Endothelial cell of umbilical vein (primary cell): ENCODE data around the gene P2RY8. TPM values are rescaled to one million over a fixed set of nuclear protein-coding genes. Genes with fewer than 3 reads are reported as not detected.
A peak's percentile ranks its signal among the peaks of the same experiment; 100 is the strongest.

Experiments used
- BruUV-seq: library from RNA; stranded (reverse); fragments of 400-500 nt; replicated peaks from 2 replicates; lab custom pipeline; 2021; lab: Mats Ljungman, UMichigan
- CTCF ChIA-PET: fragments of 300-600, 350-600 bp; sonication (Branson Sonifier 250); formaldehyde crosslinking; loops from one replicate; lab custom pipeline; 2021; ENCODE audit warnings: antibody characterized with exemption, inconsistent platforms; lab: Charles Lee
- POLR2A ChIA-PET: fragments of 300-600, 350-600 bp; sonication (Branson Sonifier 250); formaldehyde crosslinking; loops from one replicate; lab custom pipeline; 2021; ENCODE audit warnings: antibody characterized with exemption, inconsistent platforms; lab: Charles Lee
- DNase-seq: peaks from one replicate; pipeline ENCODE4 v3.0.0-alpha.2; 2011; ENCODE audit warnings: low read depth, low spot score
- FAIRE-seq: peaks from 2 replicates; lab custom pipeline; 2011; peaks lifted over from hg19 to GRCh38; lab: Jason Lieb, UNC
- H2AFZ ChIP-seq: 2 replicates; pipeline ENCODE4 v1.6.0; 2012; ENCODE audit warnings: low read depth, low read length, control low read depth, inconsistent platforms
- H3K27ac ChIP-seq: 2 replicates; pipeline ENCODE4 v1.5.1; 2011; ENCODE audit warnings: low read depth, mild to moderate bottlenecking, control low read depth, low read length, moderate library complexity; ENCODE audit not compliant: insufficient read depth
- H3K27me3 ChIP-seq, 2 experiments: 2 replicates each; pipeline versions ENCODE4 v1.6.0 to v1.6.1; 2011; ENCODE audit warnings: low read length in 2 of 2, mixed read lengths in 1 of 2; ENCODE audit not compliant: control insufficient read depth in 2 of 2, insufficient read depth in 2 of 2
- H3K36me3 ChIP-seq, 2 experiments: 2 replicates in 1 of 2; 3 replicates in 1 of 2; pipeline ENCODE4 v1.5.1; 2011; ENCODE audit warnings: low read length in 2 of 2, mild to moderate bottlenecking in 1 of 2, moderate library complexity in 1 of 2; ENCODE audit not compliant: control insufficient read depth in 2 of 2, insufficient read depth in 2 of 2; ENCODE audit errors: extremely low read depth in 1 of 2
- H3K4me1 ChIP-seq: 3 replicates; pipeline ENCODE4 v1.5.1; 2011; ENCODE audit warnings: mild to moderate bottlenecking, low read length; ENCODE audit not compliant: control insufficient read depth, insufficient read depth; ENCODE audit errors: extremely low read depth
- H3K4me2 ChIP-seq: 2 replicates; pipeline ENCODE4 v1.6.1; 2011; ENCODE audit warnings: low read length, control low read depth, mixed read lengths; ENCODE audit not compliant: insufficient read depth
- H3K4me3 ChIP-seq, 3 experiments: fragments of 200-600 bp in 1 of 3; sonication (generic), shearing (Covaris generic) in 1 of 3; replicated peaks in 1 of 3; 2 replicates each; pipeline ENCODE4 v1.5.1; 2011 to 2016; ENCODE audit warnings: control low read depth in 3 of 3, low read length in 3 of 3, mild to moderate bottlenecking in 2 of 3, inconsistent platforms in 1 of 3, low read depth in 1 of 3, moderate library complexity in 1 of 3; ENCODE audit not compliant: insufficient read depth in 1 of 3
- H3K79me2 ChIP-seq: 2 replicates; pipeline ENCODE4 v1.6.0; 2012; ENCODE audit warnings: low read length, inconsistent platforms; ENCODE audit not compliant: control insufficient read depth, insufficient read depth
- H3K9ac ChIP-seq: replicated peaks from 2 replicates; pipeline ENCODE3; 2011; ENCODE audit warnings: low read length, control low read depth; ENCODE audit not compliant: insufficient read depth; ENCODE audit errors: extremely low read depth
- H3K9me1 ChIP-seq: replicated peaks from 3 replicates; pipeline ENCODE4 v1.6.0; 2011; ENCODE audit warnings: mild to moderate bottlenecking, low read length; ENCODE audit not compliant: control insufficient read depth, insufficient read depth; ENCODE audit errors: extremely low read depth
- H3K9me3 ChIP-seq: replicated peaks from 2 replicates; pipeline ENCODE4 v1.5.1; 2012; ENCODE audit warnings: low read length, inconsistent platforms; ENCODE audit not compliant: control insufficient read depth, insufficient read depth
- H4K20me1 ChIP-seq: replicated peaks from 2 replicates; pipeline ENCODE3; 2011; ENCODE audit warnings: mild to moderate bottlenecking, low read length; ENCODE audit not compliant: control insufficient read depth, insufficient read depth; ENCODE audit errors: extremely low read depth
- EZH2 ChIP-seq: IDR thresholded peaks from 2 replicates; pipeline ENCODE4 v1.6.1; 2012; ENCODE audit warnings: borderline replicate concordance, low read depth, mild to moderate bottlenecking, moderate library complexity, low read length, inconsistent platforms; ENCODE audit not compliant: severe bottlenecking
- FOS ChIP-seq: IDR thresholded peaks from 2 replicates; pipeline ENCODE4 v1.6.1; 2011; ENCODE audit warnings: mild to moderate bottlenecking, low read length, moderate library complexity, borderline replicate concordance; ENCODE audit not compliant: insufficient read depth
- GATA2 ChIP-seq: IDR thresholded peaks from 2 replicates; pipeline ENCODE4 v1.7.0; 2011; ENCODE audit warnings: low read depth, mild to moderate bottlenecking, moderate library complexity, mixed read lengths, low read length; ENCODE audit not compliant: insufficient read length, insufficient read depth
- JUN ChIP-seq: IDR thresholded peaks from 2 replicates; pipeline ENCODE4 v1.6.1; 2011; ENCODE audit warnings: borderline replicate concordance, low read depth; ENCODE audit not compliant: insufficient read length, insufficient read depth
- MYC ChIP-seq: IDR thresholded peaks from one replicate; pipeline ENCODE4 v1.6.1; 2011; ENCODE audit warnings: mild to moderate bottlenecking, low read depth, low read length
- POLR2A ChIP-seq: IDR thresholded peaks from 2 replicates; pipeline ENCODE4 v1.6.1; 2012; ENCODE audit warnings: low read depth, mild to moderate bottlenecking, control low read depth, low read length
- POLR2AphosphoS5 ChIP-seq: IDR thresholded peaks from 2 replicates; pipeline ENCODE4 v1.6.1; 2012; ENCODE audit warnings: low read depth, mild to moderate bottlenecking, control low read depth, low read length, moderate library complexity; ENCODE audit not compliant: insufficient read depth
- dilution Hi-C: fragments of 300-500 bp; cut with MboI; formaldehyde crosslinking; loops from one replicate; pipeline ENCODE4 v1.15.0; 2019; ENCODE audit warnings: low sequenced_read_pairs; ENCODE audit not compliant: extremely low pct_ligation_motif_present
- intact Hi-C: fragments of 100-400 bp; cut with micrococcal nuclease; formaldehyde crosslinking; loops from one replicate; pipeline ENCODE4 v1.10.0; 2022
- polyA plus RNA-seq, 4 experiments: library from polyadenylated mRNA; depleted of rRNA in 3 of 4; stranded (reverse) in 3 of 4; unstranded in 1 of 4; fragments of >200 nt; gene quantifications; 2 replicates each; pipeline versions ENCODE4 v1.2.1 to v1.2.3, GENCODE V29; 2011 to 2012; ENCODE audit warnings: missing spikeins in 1 of 4
- total RNA-seq: library from RNA; stranded (reverse); gene quantifications from 2 replicates; pipeline ENCODE4 v1.2.3, GENCODE V29; 2021
- TF ChIP-seq, protein P1 (sequence below), 2 donors: IDR thresholded peaks; 1 replicate in 1 of 2; 2 replicates in 1 of 2; pipeline ENCODE4 v1.5.1; 2011; ENCODE audit warnings: low read length in 2 of 2, mild to moderate bottlenecking in 2 of 2, moderate library complexity in 2 of 2, control low read depth in 1 of 2, inconsistent platforms in 1 of 2, low read depth in 1 of 2; ENCODE audit not compliant: insufficient read depth in 1 of 2; ENCODE audit errors: extremely low read depth in 1 of 2
- TF ChIP-seq, protein P2 (sequence below): IDR thresholded peaks from 2 replicates; pipeline ENCODE4 v1.6.1; 2011; ENCODE audit not compliant: insufficient read depth, insufficient read length

Gene P2RY8
- total and polyA plus RNA-seq, 2 donors (not counting 3 experiments of a cell fraction or from before 2014, with no cell fraction given), result not detected

DNA sequence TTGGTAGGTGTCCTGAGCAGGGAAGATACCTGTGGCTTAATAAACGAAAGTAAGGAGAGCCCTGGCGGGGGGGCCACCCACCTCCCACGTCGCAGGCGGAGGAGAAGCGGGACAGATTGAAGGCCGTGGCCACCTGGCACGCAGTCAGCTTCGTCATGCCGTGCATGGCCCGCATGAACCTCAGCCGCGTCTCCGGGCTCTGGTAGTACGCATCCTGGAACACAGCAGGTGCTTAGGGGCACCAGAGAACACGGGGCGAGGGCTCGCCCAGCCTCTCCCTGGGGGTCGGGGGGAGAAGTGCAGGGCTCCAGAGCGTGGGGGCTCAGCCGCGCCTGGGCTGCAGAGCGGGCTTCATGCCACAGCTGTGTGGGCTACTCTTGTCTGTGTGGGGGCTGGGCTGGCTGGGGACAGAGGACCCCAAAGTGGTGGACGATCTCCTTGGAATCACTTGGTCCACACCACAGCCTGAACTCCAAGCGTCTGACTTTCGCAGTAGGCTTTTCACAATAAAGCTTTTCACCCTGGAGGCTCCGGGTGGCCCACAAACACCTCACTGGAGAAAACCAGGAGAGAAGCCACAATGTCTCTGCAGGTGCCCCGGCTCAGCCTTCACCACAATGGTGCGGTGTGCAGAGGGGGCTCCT is 118.0 kb downstream of the P2RY8 start:
- TF ChIP-seq, protein P1, sequence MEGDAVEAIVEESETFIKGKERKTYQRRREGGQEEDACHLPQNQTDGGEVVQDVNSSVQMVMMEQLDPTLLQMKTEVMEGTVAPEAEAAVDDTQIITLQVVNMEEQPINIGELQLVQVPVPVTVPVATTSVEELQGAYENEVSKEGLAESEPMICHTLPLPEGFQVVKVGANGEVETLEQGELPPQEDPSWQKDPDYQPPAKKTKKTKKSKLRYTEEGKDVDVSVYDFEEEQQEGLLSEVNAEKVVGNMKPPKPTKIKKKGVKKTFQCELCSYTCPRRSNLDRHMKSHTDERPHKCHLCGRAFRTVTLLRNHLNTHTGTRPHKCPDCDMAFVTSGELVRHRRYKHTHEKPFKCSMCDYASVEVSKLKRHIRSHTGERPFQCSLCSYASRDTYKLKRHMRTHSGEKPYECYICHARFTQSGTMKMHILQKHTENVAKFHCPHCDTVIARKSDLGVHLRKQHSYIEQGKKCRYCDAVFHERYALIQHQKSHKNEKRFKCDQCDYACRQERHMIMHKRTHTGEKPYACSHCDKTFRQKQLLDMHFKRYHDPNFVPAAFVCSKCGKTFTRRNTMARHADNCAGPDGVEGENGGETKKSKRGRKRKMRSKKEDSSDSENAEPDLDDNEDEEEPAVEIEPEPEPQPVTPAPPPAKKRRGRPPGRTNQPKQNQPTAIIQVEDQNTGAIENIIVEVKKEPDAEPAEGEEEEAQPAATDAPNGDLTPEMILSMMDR (IDR thresholded peaks at IDR 0.05; ENCODE audit: extremely low read depth in 1 of 2, insufficient read depth in 1 of 2, low read depth in 1 of 2, low read length in 2 of 2), result no peak
- TF ChIP-seq MYC (no peak), POLR2A (peak; percentile 33)
- no peak for DNase-seq
- ChIA-PET CTCF (no interaction called here), POLR2A (no interaction called here)
- no peaks in the 10 kb centered on the region for H3K4me1 ChIP-seq
- no peaks in the 10 kb centered on the region for H4K20me1 ChIP-seq
- H2AFZ ChIP-seq, result no peak overlapping the region
- no peaks in the 10 kb centered on the region for H3K79me2 ChIP-seq
- H3K9me3 ChIP-seq, result no peaks in the 10 kb centered on the region
- H3K27ac ChIP-seq, result no peak overlapping the region
- no peaks in the 10 kb centered on the region for H3K27me3 ChIP-seq
- peaks cover 2 to 24% of the 10 kb centered on the region in 2 experiments for H3K36me3 ChIP-seq
- no peak overlapping the region for H3K9ac ChIP-seq
- H3K9me1 ChIP-seq, result no peaks in the 10 kb centered on the region
- H3K4me3 ChIP-seq, result no peak overlapping the region
- intact Hi-C loops, result no loop called here
- BruUV-seq, result no TSS peak
- dilution Hi-C loops, result no loop called here
- no peak for FAIRE-seq
- no peak overlapping the region for H3K4me2 ChIP-seq

DNA sequence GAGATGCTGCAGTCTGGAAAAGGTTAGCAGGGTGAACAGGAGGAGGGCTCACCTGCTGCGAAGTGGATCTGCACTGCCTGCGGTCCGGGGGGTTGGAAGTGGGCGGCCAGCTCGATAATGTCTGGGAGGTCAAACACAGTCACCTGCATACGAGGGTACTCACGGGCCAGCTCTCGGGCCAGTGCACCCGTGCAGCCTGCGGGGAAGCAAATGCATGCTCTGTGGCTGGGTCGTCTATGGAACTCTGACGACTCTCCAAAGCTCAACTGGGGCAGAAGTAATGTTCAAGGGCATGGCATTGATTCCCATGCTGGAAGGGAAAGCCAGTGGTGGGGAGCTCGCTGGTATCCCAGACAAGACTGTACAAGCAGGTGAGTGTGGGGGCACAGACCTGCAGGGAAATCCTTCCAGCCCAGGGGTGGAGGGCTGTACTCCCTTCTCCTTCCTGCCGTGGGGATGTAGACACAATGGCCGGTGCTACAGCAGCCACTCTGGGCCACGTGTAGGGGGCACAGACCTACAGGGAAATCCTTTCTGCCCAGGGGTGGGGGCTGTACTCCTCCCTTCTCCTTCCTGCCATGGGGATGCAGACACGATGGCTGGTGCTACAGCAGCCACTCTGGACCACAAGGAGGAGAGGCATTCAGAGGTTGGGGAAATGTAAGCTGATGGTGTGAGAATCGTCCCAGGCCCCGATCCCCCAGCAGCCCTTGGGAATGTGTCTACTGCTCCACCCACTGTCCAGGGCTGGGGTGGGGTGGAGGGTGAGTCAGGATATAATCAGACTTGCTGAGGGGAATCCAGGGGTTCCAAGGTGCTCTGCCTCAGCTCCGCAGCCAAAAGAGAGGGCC is 118.8 kb downstream of the P2RY8 start:
- Histone ChIP-seq H3K79me2 (no peaks in the 10 kb centered on the region), H4K20me1 (no peaks in the 10 kb centered on the region), H3K27me3 (no peaks in the 10 kb centered on the region), H3K4me2 (no peak overlapping the region), H3K4me3 (no peak overlapping the region), H3K36me3 (peaks cover 2 to 25% of the 10 kb centered on the region in 2 experiments), H3K4me1 (no peaks in the 10 kb centered on the region), H3K27ac (no peak overlapping the region), H3K9me3 (no peaks in the 10 kb centered on the region), H3K9ac (no peak overlapping the region), H2AFZ (no peak overlapping the region), H3K9me1 (no peaks in the 10 kb centered on the region)
- TF ChIP-seq FOS, result no peak
- no peak for TF ChIP-seq EZH2
- TF ChIP-seq JUN, result no peak
- TF ChIP-seq POLR2AphosphoS5, result no peak
- TF ChIP-seq GATA2, result no peak
- TF ChIP-seq, protein P2, sequence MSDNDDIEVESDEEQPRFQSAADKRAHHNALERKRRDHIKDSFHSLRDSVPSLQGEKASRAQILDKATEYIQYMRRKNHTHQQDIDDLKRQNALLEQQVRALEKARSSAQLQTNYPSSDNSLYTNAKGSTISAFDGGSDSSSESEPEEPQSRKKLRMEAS, result no peak
- intact Hi-C loops (no loop called here), dilution Hi-C loops (no loop called here)
- no TSS peak for BruUV-seq
- no peak for DNase-seq
- POLR2A ChIA-PET, result no interaction called here
- CTCF ChIA-PET, result no interaction called here
- FAIRE-seq, result no peak
